Pancreas (tissue), 10 donors: ENCODE data around the gene ZNF282. TPM values are rescaled to one million over a fixed set of nuclear protein-coding genes. Genes with fewer than 3 reads are reported as not detected.

Experiments
- ATAC-seq, 4 donors: fragments of 200-7000 bp; cut with Tn5 transposase; one replicate each; pipeline versions ENCODE4 v1.8.0 to v1.9.1; 2020; ENCODE audit warnings: mild to moderate bottlenecking in 4 of 4, moderate library complexity in 4 of 4
- DNase-seq, 6 donors: peaks; one replicate each; pipeline ENCODE4 v3.0.0-alpha.2; 2020
- FAIRE-seq: peaks from 2 replicates; lab custom pipeline; 2012; peaks lifted over from hg19 to GRCh38; lab: Jason Lieb, UNC
- H3K27ac ChIP-seq, 4 donors: fragments of 200-600 bp; sonication (generic); 1 replicate in 3 of 4; 2 replicates in 1 of 4; pipeline versions ENCODE4 v1.5.0 to v1.8.0; 2020
- H3K27me3 ChIP-seq, 4 donors: fragments of 200-600 bp; one replicate each; pipeline ENCODE4 v1.8.0; 2021
- H3K36me3 ChIP-seq, 3 donors: fragments of 200-600 bp; sonication (generic) in 1 of 3; one replicate each; pipeline versions ENCODE4 v1.5.0 to v1.8.0; 2020 to 2021
- H3K4me1 ChIP-seq, 3 donors: fragments of 200-600 bp; one replicate each; pipeline ENCODE4 v1.8.0; 2021
- H3K4me3 ChIP-seq, 4 donors: fragments of 200-600 bp; sonication (generic) in 2 of 4; one replicate each; pipeline versions ENCODE4 v1.5.0 to v1.8.0; 2020 to 2021
- H3K9me3 ChIP-seq, 4 donors: fragments of 200-600 bp; one replicate each; pipeline ENCODE4 v1.8.0; 2021
- CTCF ChIP-seq, 4 donors: fragments of 200-600 bp; sonication (generic) in 3 of 4; IDR thresholded peaks; one replicate each; pipeline versions ENCODE4 v1.5.0 to v1.8.0; 2021; ENCODE audit warnings: antibody characterized with exemption in 4 of 4
- WGBS, 2 donors: extraction: QIAGEN DNeasy Blood & Tissue Kit; methylation state at CpG; one replicate each; pipeline ENCODE4 v1.1.7; 2013; 5-methylcytosine and 5-hydroxymethylcytosine counted together
- intact Hi-C, 3 donors: fragments of 100-400 bp; cut with DNase I; formaldehyde crosslinking; loops; one replicate each; pipeline versions ENCODE4 v1.11.1 to v1.14.2; 2022
- polyA plus RNA-seq, 2 donors: library from polyadenylated mRNA; stranded (reverse); fragments of 200-250 nt; gene quantifications; one replicate each; pipeline ENCODE4 v1.2.3, GENCODE V29; 2013
- total RNA-seq, 6 donors: library from RNA; stranded (reverse); fragmentation: NEBNext Ultra II Directional in 4 of 6; extraction: Animal tissue kit (Norgen Biotek cat#: 25700) in 4 of 6; gene quantifications; one replicate each; pipeline versions ENCODE4 v1.2.1 to v1.2.4, GENCODE V29; 2021 to 2023
- donor health status: healthy with polysubstance abuse.
- donor health status: DM: no; HTN: no; CAD: no; lungs with moderate emphysema.
- donor health status: DM: no; HTN: no; CAD: no.
- donor health status: control.
- donor health status: control.
- donor health status: Bipolar disorder and iron deficiency.
- donor health status: DM: yes; HTN: yes; CAD: no.
- donor health status: DM: no; HTN: no; CAD: no.
- donor health status: DM: no; HTN: no; CAD: no.
- donor health status: DM: yes; HTN: yes; CAD: no.

Gene ZNF282
- total and polyA plus RNA-seq, 8 donors: 12.1 to 19.4 (median 14.0) TPM

DNA sequence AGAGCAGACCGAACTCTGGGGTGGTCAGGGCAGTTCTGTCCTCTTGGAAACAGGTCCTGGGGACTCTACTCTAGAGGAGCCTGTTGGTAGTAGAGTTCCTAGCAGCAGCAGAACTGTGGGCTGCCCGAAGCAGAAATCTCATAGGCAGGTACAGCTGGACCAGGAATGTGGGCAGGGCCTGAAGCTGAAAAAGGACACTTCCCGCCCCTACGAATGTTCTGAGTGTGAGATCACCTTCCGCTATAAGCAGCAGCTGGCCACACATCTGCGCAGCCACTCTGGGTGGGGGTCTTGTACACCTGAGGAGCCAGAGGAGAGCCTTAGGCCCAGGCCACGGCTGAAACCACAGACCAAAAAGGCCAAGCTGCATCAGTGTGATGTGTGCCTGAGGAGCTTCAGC lies 58.3 kb downstream of the ZNF282 start:
- 92 to 93% methylated on average over 7 of the region's 7 CpGs for WGBS, 2 donors
- ATAC-seq (no peak), FAIRE-seq (no peak), DNase-seq (no peak)
- Histone ChIP-seq H3K9me3 (no peaks in the 10 kb centered on the region), H3K4me1 (no peaks in the 10 kb centered on the region), H3K27ac (no peak overlapping the region), H3K4me3 (no peak overlapping the region), H3K36me3 (peaks cover 0 to 37% (median 30%) of the 10 kb centered on the region in 3 donors), H3K27me3 (no peaks in the 10 kb centered on the region)
- intact Hi-C loops: no loop called here
- TF ChIP-seq CTCF (IDR thresholded peaks at IDR 0.05): no peak

- DNase-seq: peak in 1 of 6 donors; percentile 58
- no peak for ATAC-seq
- FAIRE-seq: no peak
- intact Hi-C loops: no loop called here
- Histone ChIP-seq H3K36me3 (peaks cover 0 to 37% (median 30%) of the 10 kb centered on the region in 3 donors), H3K27me3 (no peaks in the 10 kb centered on the region), H3K27ac (no peak overlapping the region), H3K4me1 (no peaks in the 10 kb centered on the region), H3K9me3 (no peaks in the 10 kb centered on the region), H3K4me3 (no peak overlapping the region)
- WGBS, 2 donors: 93 to 94% methylated on average over 16 of the region's 16 CpGs
- TF ChIP-seq CTCF (IDR thresholded peaks at IDR 0.05): no peak
These were observed 59.0 kb downstream of the ZNF282 start for GRCh38 chr7:149254181-149254858.

GRCh38 chr7:149255174-149255573 lies 59.8 kb downstream of the ZNF282 start:
- 94 to 96% methylated on average over 5 of the region's 5 CpGs for WGBS, 2 donors
- Histone ChIP-seq H3K27ac (no peak overlapping the region), H3K9me3 (no peaks in the 10 kb centered on the region), H3K4me1 (no peaks in the 10 kb centered on the region), H3K27me3 (no peaks in the 10 kb centered on the region), H3K36me3 (peaks cover 0 to 37% (median 30%) of the 10 kb centered on the region in 3 donors), H3K4me3 (no peak overlapping the region)
- DNase-seq: no peak
- TF ChIP-seq CTCF (IDR thresholded peaks at IDR 0.05): no peak
- no peak for ATAC-seq
- intact Hi-C loops: no loop called here
- FAIRE-seq: no peak

- no peak for FAIRE-seq
- WGBS, 2 donors: 84 to 93% methylated on average over 4 of the region's 4 CpGs
These were observed 61.2 kb downstream of the ZNF282 start for GRCh38 chr7:149256568-149256967.

More at GRCh38 chr7:149256568-149256967, 61.2 kb downstream of the ZNF282 start:
- Histone ChIP-seq H3K4me3 (no peak overlapping the region), H3K4me1 (peaks cover 0 to 3% (median 0%) of the 10 kb centered on the region in 3 donors), H3K27me3 (no peaks in the 10 kb centered on the region), H3K9me3 (no peaks in the 10 kb centered on the region), H3K27ac (no peak overlapping the region), H3K36me3 (peaks cover 0 to 28% (median 25%) of the 10 kb centered on the region in 3 donors)
- intact Hi-C loops: no loop called here
- ATAC-seq (no peak), DNase-seq (no peak)
- no peak for TF ChIP-seq CTCF (IDR thresholded peaks at IDR 0.05)
